ENCODE data around the gene CRTC2.

Gene CRTC2

GRCh38 chr1:153941826-153942725 lies 16.3 kb downstream of the CRTC2 start:
- no peak for TF ChIP-seq Cebpa-rat (IDR thresholded peaks at IDR 0.05)
- peaks cover 0 to 68% (median 33%) of the 10 kb centered on the region in 11 experiments; a peak in 15 of 22 replicates for H4K20me1 ChIP-seq
- H3K4me1 ChIP-seq = peaks cover 31 to 63% (median 43%) of the 10 kb centered on the region in 10 experiments
- peak overlapping the region in 8 of 11 experiments; percentile 96 to 99 (median 98); a peak in 13 of 22 replicates for H3K4me2 ChIP-seq
- peaks cover 65 to 74% (median 72%) of the 10 kb centered on the region in 11 experiments for H3K36me3 ChIP-seq
- peak overlapping the region in 3 of 10 experiments; percentile 70 to 85 (median 80); a peak in 4 of 20 replicates for H3K4me3 ChIP-seq
- H3K27ac ChIP-seq = peak overlapping the region in 10 of 11 experiments; percentile 1 to 100 (median 78); a peak in 10 of 22 replicates
- H3K9ac ChIP-seq = peak overlapping the region; percentile 4 to 100 (median 99); a peak in 13 of 22 replicates
- no peaks in the 10 kb centered on the region for H3K27me3 ChIP-seq
- no peaks in the 10 kb centered on the region for H3K9me3 ChIP-seq (replicated peaks in 1 of 11)

GRCh38 chr1:153940756-153941155 lies 17.7 kb downstream of the CRTC2 start:
- Histone ChIP-seq H3K9ac (peak overlapping the region in 5 of 11 experiments; percentile 9 to 100 (median 100); a peak in 6 of 22 replicates), H3K36me3 (peaks cover 78 to 86% (median 84%) of the 10 kb centered on the region in 11 experiments), H4K20me1 (peaks cover 0 to 82% (median 30%) of the 10 kb centered on the region in 11 experiments; a peak in 15 of 22 replicates), H3K4me3 (no peak overlapping the region), H3K27me3 (no peaks in the 10 kb centered on the region), H3K4me2 (peak overlapping the region in 5 of 11 experiments; percentile 4 to 98 (median 15); a peak in 6 of 22 replicates), H3K4me1 (peaks cover 26 to 67% (median 40%) of the 10 kb centered on the region in 10 experiments), H3K27ac (peak overlapping the region in 1 of 11 experiments; percentile 6; a peak in 2 of 22 replicates), H3K9me3 (replicated peaks in 1 of 11) (no peaks in the 10 kb centered on the region)
- no peak for TF ChIP-seq Cebpa-rat (IDR thresholded peaks at IDR 0.05)

GRCh38 chr1:153939476-153939875 lies 18.9 kb downstream of the CRTC2 start:
- Histone ChIP-seq H3K27me3 (no peaks in the 10 kb centered on the region), H3K36me3 (peaks cover 91 to 99% (median 97%) of the 10 kb centered on the region in 11 experiments), H3K9me3 (replicated peaks in 1 of 11) (no peaks in the 10 kb centered on the region), H3K27ac (0 out of 22 replicates have a peak overlapping the region, but pooled peaks of 1 of the 11 experiments have one; percentile 7), H3K9ac (peak overlapping the region in 2 of 11 experiments; percentile 36 to 100; a peak in 2 of 22 replicates), H3K4me3 (no peak overlapping the region), H4K20me1 (peaks cover 0 to 94% (median 35%) of the 10 kb centered on the region in 11 experiments; a peak in 15 of 22 replicates), H3K4me2 (peak overlapping the region in 2 of 11 experiments; percentile 3 to 97; a peak in 2 of 22 replicates), H3K4me1 (peaks cover 15 to 70% (median 35%) of the 10 kb centered on the region in 10 experiments)
- no peak for TF ChIP-seq Cebpa-rat (IDR thresholded peaks at IDR 0.05)

GRCh38 chr1:153938996-153939395 lies 19.4 kb downstream of the CRTC2 start:
- H3K36me3 ChIP-seq = peaks cover 95 to 100% (median 99%) of the 10 kb centered on the region in 11 experiments

DNA sequence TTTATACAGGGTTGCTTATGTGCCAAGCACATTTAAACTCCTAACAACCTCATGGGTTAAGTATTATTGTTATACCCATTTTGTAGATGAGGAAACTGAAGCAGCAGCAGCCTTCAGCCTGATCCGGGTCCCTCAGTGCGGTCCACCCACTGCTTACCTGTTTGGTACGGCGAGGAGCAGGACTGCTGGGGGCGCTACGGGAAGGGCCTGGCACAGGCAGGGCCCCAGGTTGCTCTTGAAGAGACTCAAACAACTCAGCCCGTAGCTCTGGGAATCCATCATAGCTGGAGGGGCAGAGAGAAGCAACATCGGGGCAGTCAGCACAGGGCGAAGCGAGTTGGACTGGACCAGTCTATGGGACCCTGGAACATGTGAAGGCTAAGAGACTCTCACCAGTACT lies 21.1 kb downstream of the CRTC2 start:
- H3K9ac ChIP-seq = no peak overlapping the region
- H3K36me3 ChIP-seq = peaks cover 99 to 100% (median 100%) of the 10 kb centered on the region in 11 experiments
- no peaks in the 10 kb centered on the region for H3K9me3 ChIP-seq (replicated peaks in 1 of 11)
- no peak overlapping the region for H3K4me2 ChIP-seq
- peaks cover 0 to 100% (median 36%) of the 10 kb centered on the region in 11 experiments; a peak in 15 of 22 replicates for H4K20me1 ChIP-seq
- H3K4me3 ChIP-seq = no peak overlapping the region
- peaks cover 6 to 60% (median 14%) of the 10 kb centered on the region in 10 experiments; a peak in 18 of 20 replicates for H3K4me1 ChIP-seq
- TF ChIP-seq Cebpa-rat (IDR thresholded peaks at IDR 0.05) = no peak
- no peaks in the 10 kb centered on the region for H3K27me3 ChIP-seq
- no peak overlapping the region for H3K27ac ChIP-seq

More at GRCh38 chr1:153938996-153939395, 19.4 kb downstream of the CRTC2 start:
- 0 out of 22 replicates have a peak overlapping the region, but pooled peaks of 2 of the 11 experiments have one; percentile 3 to 97 for H3K4me2 ChIP-seq
- no peaks in the 10 kb centered on the region for H3K9me3 ChIP-seq (replicated peaks in 1 of 11)
- H3K9ac ChIP-seq = peak overlapping the region in 1 of 11 experiments; percentile 36; a peak in 1 of 22 replicates
- H4K20me1 ChIP-seq = peaks cover 0 to 99% (median 36%) of the 10 kb centered on the region in 11 experiments; a peak in 15 of 22 replicates
- no peak overlapping the region for H3K4me3 ChIP-seq
- no peaks in the 10 kb centered on the region for H3K27me3 ChIP-seq
- peaks cover 10 to 66% (median 31%) of the 10 kb centered on the region in 10 experiments for H3K4me1 ChIP-seq
- no peak for TF ChIP-seq Cebpa-rat (IDR thresholded peaks at IDR 0.05)
- H3K27ac ChIP-seq = 0 out of 22 replicates have a peak overlapping the region, but pooled peaks of 1 of the 11 experiments have one; percentile 7

DNA sequence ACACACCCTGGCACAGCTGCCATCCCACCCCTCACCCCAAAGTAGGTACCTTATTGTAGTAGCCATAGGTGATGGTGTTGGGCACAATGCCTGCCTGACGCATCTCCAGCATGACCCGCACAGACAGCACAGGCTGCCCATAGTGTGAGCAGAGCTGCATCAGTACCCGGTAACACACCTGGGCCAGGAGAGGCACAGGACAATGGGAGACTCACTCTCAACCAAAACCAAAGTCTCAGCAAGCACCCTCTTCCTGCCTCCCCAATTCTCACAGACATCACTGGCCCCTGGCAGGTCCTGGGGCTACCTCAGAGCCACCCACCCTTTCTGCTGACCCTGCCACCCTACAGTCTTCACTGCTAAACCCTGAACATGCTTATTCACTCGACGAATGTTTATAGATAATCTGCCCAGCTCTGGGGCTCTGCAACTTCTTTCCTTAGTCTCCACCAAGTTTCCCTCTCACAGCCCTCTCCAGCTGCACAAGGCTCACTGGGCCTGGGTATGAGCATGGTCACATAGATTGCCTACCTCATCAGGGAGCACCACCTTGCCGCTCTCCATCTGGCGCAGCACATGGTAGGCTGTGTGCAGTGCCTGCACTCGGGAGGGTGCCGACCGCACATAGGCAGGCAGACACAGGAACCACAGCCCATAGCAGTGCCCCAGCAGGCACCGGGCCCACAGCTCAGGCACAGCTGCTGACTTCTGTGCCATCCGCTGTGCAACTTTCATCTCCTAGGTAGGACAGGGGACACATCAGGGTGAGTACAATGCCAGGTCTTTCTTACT lies 22.2 kb downstream of the CRTC2 start:
- peaks cover 95 to 100% (median 99%) of the 10 kb centered on the region in 11 experiments for H3K36me3 ChIP-seq
- TF ChIP-seq Cebpa-rat (IDR thresholded peaks at IDR 0.05) = no peak
- peak overlapping the region in 3 of 11 experiments; percentile 5 to 37 (median 24); a peak in 3 of 22 replicates for H3K9ac ChIP-seq

DNA sequence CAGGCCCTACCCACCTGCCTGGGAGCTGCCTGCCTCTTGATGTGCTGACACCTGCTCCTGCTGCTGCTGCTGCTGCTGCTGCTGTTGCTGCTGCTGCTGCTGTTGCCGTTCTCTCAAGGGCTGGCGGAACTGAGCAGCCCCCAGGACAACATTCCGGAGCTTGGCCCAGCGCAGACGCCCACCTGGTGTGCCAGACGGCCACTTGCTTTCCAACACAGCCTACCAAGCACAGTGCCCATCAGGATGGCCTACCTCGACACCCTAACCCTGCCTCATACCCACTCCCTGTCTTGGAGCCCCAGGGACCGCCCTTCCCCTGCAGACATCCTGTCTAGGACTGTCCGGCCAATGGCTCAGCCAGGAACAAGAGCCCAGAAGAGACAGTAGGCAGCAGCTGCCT lies 23.7 kb downstream of the CRTC2 start:
- no peak overlapping the region for H3K4me3 ChIP-seq
- 0 out of 22 replicates have a peak overlapping the region, but pooled peaks of 1 of the 11 experiments have one; percentile 7 for H3K9ac ChIP-seq

More for the DNA sequence above, 22.2 kb downstream of the CRTC2 start:
- no peak overlapping the region for H3K4me3 ChIP-seq
- no peak overlapping the region for H3K27ac ChIP-seq
- no peak overlapping the region for H3K4me2 ChIP-seq
- H3K4me1 ChIP-seq = peaks cover 0 to 49% (median 5%) of the 10 kb centered on the region in 10 experiments; a peak in 12 of 20 replicates
- H3K27me3 ChIP-seq = no peaks in the 10 kb centered on the region
- peaks cover 0 to 99% (median 29%) of the 10 kb centered on the region in 11 experiments; a peak in 15 of 22 replicates for H4K20me1 ChIP-seq
- no peaks in the 10 kb centered on the region for H3K9me3 ChIP-seq (replicated peaks in 1 of 11)

GRCh38 chr1:153933955-153934354 lies 24.5 kb downstream of the CRTC2 start:
- no peak overlapping the region for H3K4me3 ChIP-seq
- no peak overlapping the region; a peak in 1 of 22 replicates for H3K27ac ChIP-seq
- peaks cover 11 to 41% (median 19%) of the 10 kb centered on the region in 10 experiments for H3K4me1 ChIP-seq
- peak overlapping the region in 2 of 11 experiments; percentile 2 to 10; a peak in 2 of 22 replicates for H3K9ac ChIP-seq
- no peak for TF ChIP-seq Cebpa-rat (IDR thresholded peaks at IDR 0.05)
- no peak overlapping the region for H3K4me2 ChIP-seq
- H3K27me3 ChIP-seq = no peaks in the 10 kb centered on the region
- peaks cover 0 to 99% (median 10%) of the 10 kb centered on the region in 11 experiments; a peak in 13 of 22 replicates for H4K20me1 ChIP-seq
- no peaks in the 10 kb centered on the region for H3K9me3 ChIP-seq (replicated peaks in 1 of 11)
- peaks cover 91 to 100% (median 99%) of the 10 kb centered on the region in 11 experiments for H3K36me3 ChIP-seq

More for the DNA sequence above, 23.7 kb downstream of the CRTC2 start:
- Histone ChIP-seq H4K20me1 (peaks cover 0 to 99% (median 17%) of the 10 kb centered on the region in 11 experiments; a peak in 13 of 22 replicates), H3K4me2 (no peak overlapping the region), H3K27ac (no peak overlapping the region), H3K4me1 (peaks cover 3 to 40% (median 12%) of the 10 kb centered on the region in 10 experiments; a peak in 19 of 20 replicates), H3K36me3 (peaks cover 94 to 100% (median 99%) of the 10 kb centered on the region in 11 experiments), H3K27me3 (no peaks in the 10 kb centered on the region), H3K9me3 (replicated peaks in 1 of 11) (no peaks in the 10 kb centered on the region)
- TF ChIP-seq Cebpa-rat (IDR thresholded peaks at IDR 0.05) = no peak
